Stimulated activated CD8-positive, alpha-beta memory T cell treated with anti-CD3 and anti-CD28 coated beads, Interleukin-7, amount 100 ng/mL, for 48 hours (primary cell): Measurements from ENCODE around the gene HEXIM2.

Experiments
- DNase-seq, 2 donors: peaks; one replicate each; pipeline ENCODE4 v3.0.0-alpha.2; 2020; ENCODE audit warnings: low read depth in 1 of 2; ENCODE audit errors: extremely low read depth in 1 of 2

Gene HEXIM2

GRCh38 chr17:45127548-45128300, 34.0 kb upstream of the HEXIM2 start:
- DNase-seq: no peak

- no peak for DNase-seq
Observed at GRCh38 chr17:45128331-45128730, 33.3 kb upstream of the HEXIM2 start.

- DNase-seq: no peak
Observed at GRCh38 chr17:45128989-45129388, 32.7 kb upstream of the HEXIM2 start.

DNA sequence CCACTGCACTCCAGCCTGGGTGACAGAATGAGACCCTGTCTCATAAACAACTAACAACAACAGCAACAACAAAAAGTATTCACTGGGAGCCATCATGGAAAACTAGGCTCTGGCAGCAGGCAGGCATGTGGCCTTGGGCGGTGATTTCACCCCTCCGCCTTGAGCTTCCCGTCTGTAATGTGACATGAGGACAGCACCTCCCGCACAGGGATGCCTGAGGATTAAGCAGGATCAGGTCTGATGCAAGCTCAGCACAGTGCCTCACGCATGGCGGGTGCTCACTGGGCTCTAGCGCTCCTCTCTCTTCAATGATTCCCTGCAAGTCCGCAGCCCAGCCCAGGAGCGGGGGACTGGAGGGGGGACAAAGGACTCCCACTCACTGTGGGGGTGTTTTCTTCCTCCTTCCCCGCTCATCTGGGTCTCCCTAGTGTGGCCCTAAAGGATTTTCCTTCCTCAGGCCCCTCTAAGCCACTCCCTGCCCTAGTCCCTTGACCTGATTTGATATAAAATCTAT, 32.2 kb upstream of the HEXIM2 start:
- no peak for DNase-seq

DNA sequence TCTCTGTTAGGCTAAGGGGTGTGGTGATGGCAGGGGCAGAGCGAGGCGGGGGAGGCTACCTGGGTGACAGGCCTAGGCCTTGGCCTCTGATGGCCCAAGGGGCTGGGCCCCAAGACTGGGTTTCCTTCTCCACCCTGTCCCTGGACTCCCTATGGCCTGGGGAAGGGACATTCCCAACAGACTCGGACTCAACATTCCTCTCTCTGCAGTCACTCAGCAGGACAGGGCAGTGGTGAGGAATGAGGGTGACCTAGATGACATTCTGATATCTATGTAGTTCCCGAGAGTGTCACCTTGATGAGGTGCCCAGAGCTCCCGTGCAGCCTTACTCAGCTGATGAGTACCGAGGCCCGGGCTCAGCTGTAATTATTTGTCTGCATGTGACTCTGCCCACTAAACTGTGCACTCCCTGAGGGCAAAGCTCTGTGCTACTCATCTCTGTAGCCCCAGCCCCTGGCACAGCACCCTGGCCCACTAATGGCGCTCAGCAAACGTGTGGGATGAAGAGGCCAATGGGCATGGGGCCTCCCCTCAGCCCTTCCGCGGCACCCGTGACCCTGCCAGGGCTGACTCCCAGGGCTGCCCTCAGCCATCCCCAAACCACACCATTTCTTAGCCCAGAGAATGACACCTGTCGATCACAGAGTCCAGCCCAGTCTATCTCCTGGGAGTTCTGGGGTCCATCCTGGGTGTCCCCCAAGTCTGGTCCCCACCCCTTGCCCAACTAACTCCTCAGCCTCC, 31.6 kb upstream of the HEXIM2 start:
- DNase-seq: no peak

DNA sequence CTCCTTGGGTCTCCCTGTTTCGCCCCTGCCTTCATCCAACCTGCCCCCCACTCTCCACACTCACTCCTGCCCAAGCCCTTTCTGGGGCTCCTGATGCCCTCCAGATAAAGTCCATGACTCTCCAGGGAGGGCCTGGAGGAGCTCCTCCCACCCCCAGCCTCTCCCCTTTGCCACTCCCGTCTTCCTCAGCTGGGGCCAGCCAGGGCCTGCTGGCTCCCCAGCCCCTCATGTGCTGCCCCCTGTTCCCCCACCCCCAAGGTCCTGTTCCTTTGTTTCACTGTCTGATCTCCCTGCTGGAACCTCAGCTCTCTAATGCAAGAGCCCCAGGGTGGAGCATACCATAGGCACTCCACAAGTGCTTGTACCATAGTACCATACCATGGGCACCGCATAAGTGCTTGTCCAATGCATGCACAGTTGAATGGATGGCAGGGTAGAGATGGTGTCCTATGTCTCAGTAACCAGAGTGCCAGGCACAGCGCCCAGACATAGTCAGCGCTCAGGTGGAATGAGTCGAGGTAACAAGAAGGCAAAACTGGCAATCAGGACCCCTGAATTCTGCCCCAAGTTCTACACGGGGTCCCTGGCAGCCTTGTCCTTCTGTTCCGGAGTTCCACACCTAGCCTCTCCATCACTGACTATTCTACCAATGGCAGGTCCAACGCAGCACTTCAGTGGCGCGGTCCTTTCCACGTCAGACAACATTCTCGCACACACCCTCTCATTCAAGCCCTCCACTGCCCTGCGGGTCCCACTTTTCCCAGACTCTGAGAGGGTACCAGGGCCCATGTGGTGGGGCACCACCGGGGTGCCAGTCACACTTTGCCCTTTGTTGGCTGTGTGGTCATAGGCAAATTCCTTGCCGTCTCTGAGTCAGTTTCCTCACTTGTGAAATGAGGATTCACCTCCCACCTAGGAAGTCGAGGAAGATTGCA, 30.7 kb upstream of the HEXIM2 start:
- no peak for DNase-seq

GRCh38 chr17:45131616-45132319, 29.9 kb upstream of the HEXIM2 start:
- DNase-seq: peak in 1 of 2 donors; percentile 19

- no peak for DNase-seq
Observed at GRCh38 chr17:45132320-45132571, 29.4 kb upstream of the HEXIM2 start, which contains the start of gene PLCD3. TSS of gene PLCD3 (minus strand) at chr17:45132515. CDS start at chr17:45132410, 105 bp downstream.

DNA sequence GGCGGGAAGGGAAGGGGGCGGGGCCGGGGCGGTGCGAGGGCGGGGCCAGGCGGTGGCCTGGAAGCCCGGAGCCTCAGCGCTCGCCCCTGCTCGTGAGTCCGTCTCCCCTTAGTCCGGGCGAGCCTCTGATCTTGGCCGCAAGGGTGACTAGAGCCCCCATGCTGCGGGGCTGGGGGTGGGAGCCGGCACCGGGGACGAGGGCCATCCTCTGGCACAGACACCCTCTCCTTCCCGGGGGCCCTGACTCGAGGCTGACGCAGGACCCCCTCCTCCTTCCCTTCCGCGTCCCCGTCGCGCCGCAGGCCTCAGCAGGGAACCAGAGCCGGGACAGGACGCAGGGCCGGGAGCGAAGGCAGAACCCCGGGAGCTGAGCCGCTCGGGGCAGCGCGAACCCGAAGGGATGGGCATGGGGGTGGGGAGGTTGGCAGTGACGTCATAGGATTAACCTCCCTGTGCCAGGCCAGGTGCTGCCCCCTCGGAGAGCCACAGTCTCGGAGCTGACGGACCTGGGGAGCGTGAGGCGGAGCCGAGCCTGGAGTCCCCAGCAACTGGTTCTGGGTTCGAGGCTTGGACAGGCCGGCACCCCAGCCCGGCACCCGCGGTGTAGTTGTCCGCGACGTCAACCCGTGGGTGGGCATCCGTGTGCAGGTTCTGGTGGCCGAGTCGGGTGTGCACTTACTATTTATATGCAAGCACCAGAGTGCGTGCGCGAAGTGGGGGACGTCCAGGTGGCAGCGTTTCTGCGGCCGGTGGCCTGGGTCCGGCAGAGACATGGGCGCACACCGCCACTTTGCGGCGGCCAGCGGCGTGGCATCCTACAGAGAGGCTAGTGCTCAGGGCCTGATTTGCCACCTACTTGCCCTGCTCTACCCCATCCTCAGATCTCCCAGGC, 28.9 kb upstream of the HEXIM2 start:
- DNase-seq: peak; percentile 44 to 45

DNA sequence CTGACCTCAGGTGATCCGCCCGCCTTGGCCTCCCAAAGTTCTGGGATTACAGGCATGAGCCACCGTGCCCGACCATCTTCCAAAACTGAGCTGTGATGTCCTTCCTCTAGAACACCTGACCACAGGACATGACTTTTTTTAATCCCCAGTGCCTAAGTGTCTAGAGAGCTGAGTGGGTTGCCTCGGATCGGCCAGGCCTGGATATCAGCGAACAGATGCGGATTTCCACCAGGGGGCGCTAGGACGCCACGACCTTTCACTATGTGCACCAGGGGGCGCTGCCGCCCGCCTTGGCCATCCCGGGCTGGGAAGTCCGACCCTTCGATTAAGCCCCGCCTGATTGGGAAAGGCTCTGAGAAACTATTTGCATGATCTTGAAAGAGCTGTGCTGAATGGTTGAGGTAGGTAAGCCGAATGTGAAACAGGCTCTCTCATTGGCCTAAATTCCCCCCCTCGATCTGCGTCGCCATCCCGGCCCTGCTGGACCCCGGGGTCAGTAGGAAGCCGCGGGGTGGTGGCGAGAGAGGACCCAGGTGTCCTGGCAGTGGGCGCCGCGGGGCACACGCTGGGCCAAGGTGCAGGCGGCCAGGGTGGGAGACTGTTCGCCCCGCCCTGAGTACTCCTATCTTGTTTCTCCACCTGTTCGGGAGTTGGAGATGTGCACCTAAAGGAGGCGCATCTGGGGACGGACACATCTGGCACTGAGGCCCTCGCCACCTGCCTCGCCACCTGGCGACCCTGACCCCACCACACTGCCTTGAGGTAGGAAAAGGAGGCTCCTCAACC, 26.3 kb upstream of the HEXIM2 start, which contains the start of gene ACBD4:
Gene ACBD4 (plus strand): TSS at position 496 of the 786 bp plus-strand sequence. CDS start 458 bp downstream, outside the sequence.
- peak; percentile 91 to 93 for DNase-seq

DNA sequence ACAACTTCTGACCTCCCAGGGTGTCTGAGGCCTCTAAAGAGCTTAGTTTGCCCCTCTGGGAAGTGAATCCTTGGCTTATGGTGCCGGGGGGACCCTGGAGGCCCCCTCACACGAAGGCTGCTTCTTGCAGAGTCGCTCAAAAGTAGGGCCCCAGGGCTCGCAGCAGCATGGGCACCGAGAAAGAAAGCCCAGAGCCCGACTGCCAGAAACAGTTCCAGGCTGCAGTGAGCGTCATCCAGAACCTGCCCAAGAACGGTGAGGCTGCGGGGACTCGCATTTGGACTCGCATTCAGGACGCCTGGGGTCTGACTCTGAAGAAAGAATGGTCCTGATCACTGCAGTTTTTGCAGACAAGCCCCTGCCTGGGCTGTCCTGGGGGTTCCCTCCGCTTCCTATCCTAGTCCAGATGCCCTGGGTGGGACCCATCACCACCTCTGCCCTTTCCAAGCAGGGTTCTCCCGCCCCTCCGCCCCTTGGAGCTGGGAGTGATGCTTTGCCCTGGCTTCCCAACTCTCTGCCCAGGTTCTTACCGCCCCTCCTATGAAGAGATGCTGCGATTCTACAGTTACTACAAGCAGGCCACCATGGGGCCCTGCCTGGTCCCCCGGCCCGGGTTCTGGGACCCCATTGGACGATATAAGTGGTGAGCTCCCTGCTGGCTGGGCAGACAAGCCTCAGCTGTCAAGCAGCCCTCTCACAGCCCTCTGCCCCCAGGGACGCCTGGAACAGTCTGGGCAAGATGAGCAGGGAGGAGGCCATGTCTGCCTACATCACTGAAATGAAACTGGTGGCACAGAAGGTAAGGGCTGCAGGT, 25.5 kb upstream of the HEXIM2 start:
- DNase-seq: no peak

- DNase-seq: no peak
Observed at GRCh38 chr17:45136846-45137560, 24.7 kb upstream of the HEXIM2 start.

DNA sequence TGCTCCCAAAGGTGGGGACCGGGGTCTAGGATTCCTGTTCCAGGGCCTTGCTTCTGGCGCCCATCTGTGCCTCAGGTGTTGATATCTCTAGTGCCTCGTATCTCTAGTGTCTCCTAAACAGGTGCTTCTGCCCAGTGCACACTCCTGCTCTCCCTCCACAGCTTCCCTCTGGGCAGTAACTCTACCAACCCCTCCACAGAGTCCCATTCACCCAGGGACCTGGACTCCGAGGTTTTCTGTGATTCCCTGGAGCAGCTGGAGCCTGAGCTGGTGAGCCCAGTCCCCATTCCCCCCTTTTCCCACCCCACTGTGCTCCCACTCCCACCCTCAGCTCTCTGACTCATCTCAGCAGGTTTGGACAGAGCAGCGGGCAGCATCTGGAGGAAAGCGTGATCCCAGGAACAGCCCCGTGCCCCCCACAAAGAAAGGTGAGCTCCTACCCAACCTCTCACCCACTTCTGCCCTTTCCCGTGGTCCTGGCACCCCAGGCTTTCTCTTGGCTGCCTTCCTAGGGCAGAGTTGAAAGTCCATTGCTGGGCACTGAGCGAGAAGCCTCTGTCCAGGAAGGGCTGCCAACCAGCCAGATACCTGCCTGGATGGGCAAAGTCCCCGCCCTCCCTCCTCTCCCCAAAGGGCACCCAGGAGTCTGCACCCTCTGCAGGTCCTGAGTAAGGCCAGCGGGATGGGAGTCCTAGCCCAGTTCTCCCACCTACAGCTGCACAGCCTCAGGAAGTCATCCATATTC, 23.9 kb upstream of the HEXIM2 start:
- DNase-seq: no peak

- no peak for DNase-seq
Observed at GRCh38 chr17:45138911-45139532, 22.7 kb upstream of the HEXIM2 start.

DNA sequence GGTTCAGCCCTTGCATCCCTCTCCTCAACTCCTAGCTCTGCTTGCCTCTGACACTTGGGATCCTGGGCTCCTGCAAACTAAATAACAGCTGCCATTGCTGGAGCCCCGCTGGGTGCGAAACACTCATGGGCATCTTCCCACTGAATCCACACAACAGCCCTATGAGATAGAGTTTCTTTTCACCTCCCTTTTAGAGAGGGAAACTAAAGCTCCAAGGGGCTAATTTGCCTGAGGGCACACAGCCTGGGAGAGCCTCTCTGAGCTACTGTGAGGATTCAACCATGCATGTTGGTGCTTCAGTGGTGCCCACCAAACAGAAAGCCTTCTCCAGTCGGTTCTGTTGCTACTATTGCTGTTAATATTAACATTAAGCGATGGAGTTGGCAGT, 22.1 kb upstream of the HEXIM2 start:
- no peak for DNase-seq

DNA sequence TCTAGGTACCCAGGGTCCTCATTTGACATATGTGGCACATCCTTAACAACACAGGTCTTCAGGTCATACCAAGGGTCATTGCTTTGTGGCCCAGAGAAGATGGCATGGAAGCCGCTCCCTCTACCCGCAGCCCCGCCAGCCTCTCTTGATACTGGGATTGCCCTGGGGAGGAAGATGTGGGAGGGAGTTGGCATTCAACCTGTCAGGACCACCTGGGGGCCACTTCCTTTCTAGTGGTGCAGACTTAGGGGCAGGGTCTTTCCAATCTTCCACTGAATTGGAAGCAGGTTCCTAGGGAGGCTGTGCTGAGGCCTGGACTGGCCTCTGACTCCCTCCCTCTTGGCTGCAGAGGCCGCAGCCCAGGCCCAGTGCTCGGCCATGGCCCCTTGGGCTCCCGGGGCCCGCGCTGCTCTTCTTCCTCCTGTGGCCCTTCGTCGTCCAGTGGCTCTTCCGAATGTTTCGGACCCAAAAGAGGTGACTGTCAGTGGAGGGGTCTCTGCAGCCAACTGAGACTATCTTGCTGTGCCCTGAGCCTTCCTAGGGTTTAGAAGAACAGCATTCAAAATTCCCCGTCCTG, 18.5 kb upstream of the HEXIM2 start:
- no peak for DNase-seq
